GM06990 (cell line): ENCODE measurements around the gene PRKAG1.
"Not testable (repeated sequence)": the region's sequence is repeated elsewhere in the genome, so short reads cannot be mapped to it uniquely, and the experiment has no call there.

ENCODE experiments used
- DNase-seq: peaks from one replicate; pipeline ENCODE4 v3.0.0-alpha.2; 2011; ENCODE audit not compliant: insufficient read length; ENCODE audit errors: extremely low read depth
- H3K27me3 ChIP-seq: replicated peaks from 2 replicates; pipeline ENCODE4 v1.6.0; 2011; ENCODE audit warnings: low read length; ENCODE audit not compliant: control insufficient read depth, insufficient read depth
- H3K36me3 ChIP-seq: 2 replicates; pipeline ENCODE4 v1.5.1; 2011; ENCODE audit warnings: low read length; ENCODE audit not compliant: control insufficient read depth, insufficient read depth
- H3K4me3 ChIP-seq: replicated peaks from 2 replicates; pipeline ENCODE4 v1.5.1; 2011; ENCODE audit warnings: low read depth, mild to moderate bottlenecking, control low read depth, low read length
- TF ChIP-seq, protein P1 (sequence below): IDR thresholded peaks from 2 replicates; pipeline ENCODE4 v1.5.1; 2011; ENCODE audit warnings: low read length, control low read depth, mild to moderate bottlenecking, inconsistent platforms; ENCODE audit not compliant: insufficient read depth, poor library complexity, severe bottlenecking

The PRKAG1 gene

DNA sequence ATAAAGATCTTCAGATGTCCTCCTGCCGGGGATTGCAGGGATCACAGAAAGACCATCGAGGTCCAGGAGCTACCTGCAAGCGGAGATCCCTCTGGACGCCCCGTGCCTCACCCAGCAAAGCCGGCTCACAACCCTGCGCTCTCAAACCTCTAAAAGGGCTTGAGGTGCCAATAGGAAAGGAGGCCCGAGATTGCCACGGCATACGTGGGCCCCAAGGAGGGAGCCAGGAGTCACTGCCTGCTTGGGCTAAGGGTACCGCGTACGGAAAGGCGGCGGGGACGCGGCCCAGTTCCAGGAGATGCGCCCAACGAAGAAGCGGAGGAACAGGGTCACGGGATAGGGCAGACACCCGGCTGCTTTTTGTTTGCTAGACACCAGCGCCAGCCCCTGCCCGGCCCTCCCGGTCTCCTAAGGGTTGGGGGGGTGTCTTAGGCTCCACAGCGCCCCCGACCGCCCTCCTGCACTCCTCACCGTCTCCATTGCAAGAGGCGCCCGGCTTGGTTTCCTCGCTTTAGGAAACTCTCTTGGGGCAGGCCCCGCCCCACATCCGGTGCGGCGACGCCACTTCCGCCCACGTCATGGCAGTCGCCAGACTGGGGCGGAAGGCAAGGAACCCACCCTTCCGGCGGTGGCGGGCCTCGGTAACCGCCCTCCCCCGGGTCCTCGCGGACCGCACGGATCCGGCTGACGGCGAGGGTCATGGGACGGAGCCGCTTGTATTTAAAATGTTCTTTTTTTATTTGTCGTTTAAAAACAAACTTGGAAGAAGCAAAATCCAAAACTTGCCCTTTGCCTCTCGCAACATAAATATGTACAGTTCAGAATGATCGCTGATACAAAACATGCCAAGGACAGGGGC is at the start of gene PRKAG1:
Gene PRKAG1 (minus strand): TSS at position 516 of the 859 bp plus-strand sequence. CDS start 36 bp downstream, at position 480.
- TF ChIP-seq, protein P1, sequence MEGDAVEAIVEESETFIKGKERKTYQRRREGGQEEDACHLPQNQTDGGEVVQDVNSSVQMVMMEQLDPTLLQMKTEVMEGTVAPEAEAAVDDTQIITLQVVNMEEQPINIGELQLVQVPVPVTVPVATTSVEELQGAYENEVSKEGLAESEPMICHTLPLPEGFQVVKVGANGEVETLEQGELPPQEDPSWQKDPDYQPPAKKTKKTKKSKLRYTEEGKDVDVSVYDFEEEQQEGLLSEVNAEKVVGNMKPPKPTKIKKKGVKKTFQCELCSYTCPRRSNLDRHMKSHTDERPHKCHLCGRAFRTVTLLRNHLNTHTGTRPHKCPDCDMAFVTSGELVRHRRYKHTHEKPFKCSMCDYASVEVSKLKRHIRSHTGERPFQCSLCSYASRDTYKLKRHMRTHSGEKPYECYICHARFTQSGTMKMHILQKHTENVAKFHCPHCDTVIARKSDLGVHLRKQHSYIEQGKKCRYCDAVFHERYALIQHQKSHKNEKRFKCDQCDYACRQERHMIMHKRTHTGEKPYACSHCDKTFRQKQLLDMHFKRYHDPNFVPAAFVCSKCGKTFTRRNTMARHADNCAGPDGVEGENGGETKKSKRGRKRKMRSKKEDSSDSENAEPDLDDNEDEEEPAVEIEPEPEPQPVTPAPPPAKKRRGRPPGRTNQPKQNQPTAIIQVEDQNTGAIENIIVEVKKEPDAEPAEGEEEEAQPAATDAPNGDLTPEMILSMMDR: peak; percentile 67
- Histone ChIP-seq H3K36me3 (peaks cover 12% of the 10 kb centered on the region), H3K4me3 (peak within 1 kb of the TSS; percentile 90), H3K27me3 (no peaks in the 10 kb centered on the region)
- DNase-seq: peak; percentile 97

DNA sequence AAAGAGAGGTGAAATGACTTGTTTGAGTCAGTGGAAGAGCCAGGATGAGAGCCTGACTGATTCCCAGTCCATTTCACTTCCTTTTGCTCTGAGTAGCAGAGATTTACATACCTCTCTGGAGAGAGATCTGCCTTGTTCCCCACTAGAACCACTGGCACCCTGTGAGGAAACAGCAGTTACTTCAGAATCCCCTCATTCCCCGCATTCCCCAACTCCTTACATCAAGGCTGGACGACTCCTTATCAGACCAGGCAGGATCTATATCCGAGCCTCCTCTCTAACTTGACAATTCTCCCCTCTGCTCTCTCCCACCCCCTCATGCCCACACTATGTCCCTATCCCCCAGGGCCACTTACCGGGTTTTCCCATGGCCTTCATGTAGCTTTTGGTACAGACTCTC is 47.5 kb upstream of the PRKAG1 start:
- H3K36me3 ChIP-seq: peaks cover 4% of the 10 kb centered on the region
- H3K27me3 ChIP-seq: no peaks in the 10 kb centered on the region
- DNase-seq: no peak
- TF ChIP-seq, protein P1: no peak
- H3K4me3 ChIP-seq: no peak overlapping the region

GRCh38 chr12:49064767-49065152 is 46.2 kb upstream of the PRKAG1 start:
- Histone ChIP-seq H3K36me3 (peaks cover 4% of the 10 kb centered on the region), H3K27me3 (no peaks in the 10 kb centered on the region), H3K4me3 (no peak overlapping the region)
- no peak for DNase-seq
- TF ChIP-seq, protein P1: no peak

GRCh38 chr12:49061916-49062315 is 43.3 kb upstream of the PRKAG1 start:
- not testable (repeated sequence) for H3K36me3 ChIP-seq, H3K27me3 ChIP-seq, H3K4me3 ChIP-seq, DNase-seq

GRCh38 chr12:49061157-49061650 is 42.6 kb upstream of the PRKAG1 start:
- H3K4me3 ChIP-seq: peak overlapping the region; percentile 70
- no peaks in the 10 kb centered on the region for H3K27me3 ChIP-seq
- peaks cover 1% of the 10 kb centered on the region for H3K36me3 ChIP-seq
- DNase-seq: no peak
- TF ChIP-seq, protein P1: no peak
